HG03342 (cell line): ENCODE data around the gene AZU1.

Experiments used
- ATAC-seq: cut with Tn5 transposase; IDR thresholded peaks from one replicate; pipeline ENCODE4 v1.9.1; 2021; ENCODE audit warnings: mild to moderate bottlenecking, moderate library complexity; ENCODE audit not compliant: unreplicated experiment

Gene AZU1

GRCh38 chr19:827710-828321 is at the start of gene AZU1:
Gene AZU1 (plus strand): TSS chr19:827837. CDS start chr19:827847, 10 bp downstream.
- no peak for ATAC-seq

- ATAC-seq = no peak
These were observed 48.6 kb upstream of the AZU1 start for GRCh38 chr19:778910-779653.

GRCh38 chr19:780935-781334 is 46.7 kb upstream of the AZU1 start:
- no peak for ATAC-seq

GRCh38 chr19:781800-782184 is 45.8 kb upstream of the AZU1 start:
- no peak for ATAC-seq

- no peak for ATAC-seq
These were observed 45.3 kb upstream of the AZU1 start for GRCh38 chr19:782185-782877.

GRCh38 chr19:782878-783668 is 44.6 kb upstream of the AZU1 start:
- no peak for ATAC-seq

GRCh38 chr19:784541-784940 is 43.1 kb upstream of the AZU1 start:
- ATAC-seq = no peak

GRCh38 chr19:787536-787935 is 40.1 kb upstream of the AZU1 start:
- no peak for ATAC-seq

- no peak for ATAC-seq
These were observed 39.0 kb upstream of the AZU1 start for GRCh38 chr19:788686-788982.

- ATAC-seq = no peak
These were observed 38.5 kb upstream of the AZU1 start for GRCh38 chr19:788983-789700.

GRCh38 chr19:789701-790060 is 38.0 kb upstream of the AZU1 start:
- ATAC-seq = no peak

- ATAC-seq = no peak
These were observed 36.5 kb upstream of the AZU1 start for GRCh38 chr19:791007-791566.

GRCh38 chr19:791567-792305 is 35.9 kb upstream of the AZU1 start:
- no peak for ATAC-seq

GRCh38 chr19:792306-792885 is 35.2 kb upstream of the AZU1 start:
- ATAC-seq = no peak

GRCh38 chr19:793806-794205 is 33.8 kb upstream of the AZU1 start:
- ATAC-seq = no peak

- ATAC-seq = no peak
These were observed 32.5 kb upstream of the AZU1 start for GRCh38 chr19:795073-795611.

- ATAC-seq = no peak
These were observed 31.7 kb upstream of the AZU1 start for GRCh38 chr19:795691-796581.
